Kidney (tissue), 14 donors: ENCODE measurements around the gene ARMH2. TPM values are rescaled to one million over a fixed set of nuclear protein-coding genes. Genes with fewer than 3 reads are reported as not detected.

Source experiments
- DNase-seq, 5 donors: peaks; one replicate each; pipeline ENCODE4 v3.0.0-alpha.2; 2013 to 2020
- FAIRE-seq: peaks from 2 replicates; lab custom pipeline; 2012; peaks lifted over from hg19 to GRCh38; lab: Jason Lieb, UNC
- H3K27ac ChIP-seq, 2 donors: one replicate each; pipeline ENCODE4 v1.7.0; 2013; ENCODE audit warnings: low read depth in 2 of 2, low read length in 2 of 2, inconsistent platforms in 1 of 2
- H3K27me3 ChIP-seq: one replicate; pipeline ENCODE4 v1.7.1; 2013; ENCODE audit warnings: low read length, inconsistent platforms; ENCODE audit not compliant: control insufficient read depth, insufficient read depth
- H3K36me3 ChIP-seq, 3 donors: one replicate each; pipeline versions ENCODE4 v1.7.0 to v1.7.1; 2013; ENCODE audit warnings: low read length in 3 of 3, control low read depth in 1 of 3, inconsistent platforms in 1 of 3; ENCODE audit not compliant: insufficient read depth in 3 of 3, control insufficient read depth in 2 of 3
- H3K4me1 ChIP-seq, 3 donors: one replicate each; pipeline versions ENCODE4 v1.7.0 to v1.7.1; 2013; ENCODE audit warnings: low read length in 3 of 3, inconsistent platforms in 1 of 3, low read depth in 1 of 3; ENCODE audit not compliant: control insufficient read depth in 2 of 3, insufficient read depth in 2 of 3
- H3K4me3 ChIP-seq, 3 donors: one replicate each; pipeline versions ENCODE4 v1.7.0 to v1.8.1; 2013; ENCODE audit warnings: low read length in 3 of 3, control low read depth in 1 of 3, inconsistent platforms in 1 of 3
- H3K9ac ChIP-seq, 3 donors: one replicate each; pipeline versions ENCODE4 v1.7.0 to v1.7.1; 2013; ENCODE audit warnings: low read length in 3 of 3, control low read depth in 1 of 3, inconsistent platforms in 1 of 3
- H3K9me3 ChIP-seq, 3 donors: one replicate each; pipeline versions ENCODE4 v1.7.0 to v1.7.1; 2013; ENCODE audit warnings: low read length in 3 of 3, control low read depth in 1 of 3, inconsistent platforms in 1 of 3; ENCODE audit not compliant: control insufficient read depth in 2 of 3, insufficient read depth in 1 of 3
- CTCF ChIP-seq: IDR thresholded peaks from 3 replicates; pipeline ENCODE4 v1.5.1; 2012; ENCODE audit warnings: mild to moderate bottlenecking, moderate library complexity, borderline replicate concordance; ENCODE audit not compliant: insufficient read depth; ENCODE audit errors: extremely low read depth
- intact Hi-C: fragments of 100-400 bp; cut with DNase I; formaldehyde crosslinking; loops from one replicate; pipeline ENCODE4 v1.11.1; 2022
- polyA plus RNA-seq: library from polyadenylated mRNA; stranded (reverse); fragments of 350-450 nt; fragmentation: Illumina TruSeq; extraction: RNeasy Lipid Tissue Mini Kit (QIAGEN cat#74804); gene quantifications from one replicate; pipeline ENCODE4 v1.2.3, GENCODE V29; 2014; ENCODE audit warnings: low read depth, low replicate concordance; ENCODE audit not compliant: insufficient read depth
- total RNA-seq: library from RNA; stranded (reverse); fragmentation: NEBNext Ultra II Directional; extraction: Animal tissue kit (Norgen Biotek cat#: 25700); gene quantifications from one replicate; pipeline ENCODE4 v1.2.1, GENCODE V29; 2021
- donor health status: control.
- donor health status: control.
- donor health status: control.
- donor health status: control.
- donor health status: control.
- donor health status: DM: yes; HTN: yes; CAD: no.
- donor health status: Normal renal cell carcinoma (clear cell type).

Gene ARMH2
- total and polyA plus RNA-seq, 2 donors from 2014 or later, result not detected

- Histone ChIP-seq H3K27ac (no peak overlapping the region), H3K4me3 (no peak overlapping the region), H3K36me3 (peaks cover 3 to 9% (median 5%) of the 10 kb centered on the region in 3 donors), H3K27me3 (no peaks in the 10 kb centered on the region), H3K4me1 (peaks cover 0 to 3% (median 0%) of the 10 kb centered on the region in 3 donors), H3K9ac (no peak overlapping the region), H3K9me3 (no peaks in the 10 kb centered on the region)
- TF ChIP-seq CTCF, result no peak
- no peak for DNase-seq
- no peak for FAIRE-seq
- intact Hi-C loops, result no loop called here
Observed at GRCh38 chr6:24780206-24780605, 18.5 kb downstream of the ARMH2 start.

DNA sequence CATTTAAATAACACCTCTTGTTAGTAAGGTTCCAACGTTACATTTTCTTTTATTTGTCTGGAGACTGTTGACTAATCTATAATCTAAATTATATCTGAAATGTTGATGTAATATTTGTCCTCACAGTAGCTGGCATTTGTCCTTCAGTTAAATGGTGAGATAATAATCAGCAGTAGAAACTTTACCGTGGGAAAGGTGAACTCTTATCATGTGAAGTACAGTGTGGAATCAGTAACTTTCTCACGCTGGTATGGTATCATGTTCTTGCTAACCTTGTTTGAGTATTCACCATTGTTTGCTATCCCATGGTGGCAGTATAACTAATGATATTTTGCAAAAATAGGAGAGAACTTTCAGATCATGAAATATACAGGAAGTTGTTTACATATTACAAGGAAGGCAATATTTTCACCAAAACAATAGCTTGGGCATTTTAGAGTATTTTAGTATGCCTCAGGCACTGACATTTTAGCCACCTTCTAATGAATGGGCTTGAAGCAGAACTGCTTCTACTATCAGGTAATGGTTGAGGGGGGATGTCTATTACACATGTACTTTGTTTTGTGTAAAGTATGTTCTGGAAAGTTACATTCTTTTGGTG lies 19.2 kb downstream of the ARMH2 start:
- peak overlapping the region in 1 of 2 donors; percentile 18 for H3K27ac ChIP-seq
- H3K36me3 ChIP-seq, result peaks cover 1 to 6% (median 5%) of the 10 kb centered on the region in 3 donors
- H3K4me3 ChIP-seq, result peak overlapping the region in 2 of 3 donors; percentile 7 to 20
- intact Hi-C loops, result no loop called here
- peak in 1 of 5 donors; percentile 30 for DNase-seq
- no peak for TF ChIP-seq CTCF
- peaks cover 0 to 3% (median 0%) of the 10 kb centered on the region in 3 donors for H3K4me1 ChIP-seq
- H3K9me3 ChIP-seq, result no peaks in the 10 kb centered on the region
- no peak for FAIRE-seq
- no peaks in the 10 kb centered on the region for H3K27me3 ChIP-seq
- H3K9ac ChIP-seq, result no peak overlapping the region

- no peak overlapping the region for H3K27ac ChIP-seq
- no peak overlapping the region for H3K4me3 ChIP-seq
- no peaks in the 10 kb centered on the region for H3K9me3 ChIP-seq
- FAIRE-seq (no peak), DNase-seq (no peak)
- H3K4me1 ChIP-seq, result peaks cover 0 to 3% (median 0%) of the 10 kb centered on the region in 3 donors
- H3K27me3 ChIP-seq, result no peaks in the 10 kb centered on the region
- H3K9ac ChIP-seq, result no peak overlapping the region
- peaks cover 0 to 5% (median 3%) of the 10 kb centered on the region in 3 donors for H3K36me3 ChIP-seq
- intact Hi-C loops, result no loop called here
- TF ChIP-seq CTCF, result no peak
Observed at GRCh38 chr6:24778878-24779277, 19.8 kb downstream of the ARMH2 start.
